SK-N-SH (cell line): ENCODE data around the gene PRSS36. TPM values are rescaled to one million over a fixed set of nuclear protein-coding genes. Genes with fewer than 3 reads are reported as not detected.

ENCODE experiments used
- CTCF ChIA-PET: fragments of 300-600, 350-600 bp; formaldehyde crosslinking; extraction: SDS; loops from one replicate; lab custom pipeline; 2021; lab: Yijun Ruan, JAX
- POLR2A ChIA-PET: fragments of 350-600 bp; sonication (Branson Sonifier 250); formaldehyde crosslinking; extraction: SDS; loops from one replicate; lab custom pipeline; 2020; ENCODE audit warnings: antibody characterized with exemption, inconsistent platforms; lab: Yijun Ruan, JAX
- DNase-seq: peaks from one replicate; pipeline ENCODE4 v3.0.0; 2012
- H2AFZ ChIP-seq: fragments of 200-600 bp; sonication (generic); 2 replicates; pipeline ENCODE4 v1.8.1; 2016; ENCODE audit warnings: antibody characterized with exemption, mild to moderate bottlenecking, low read depth
- H3F3A ChIP-seq: fragments of 200-600 bp; sonication (generic); replicated peaks from 2 replicates; pipeline ENCODE3; 2016; ENCODE audit warnings: antibody characterized with exemption, mild to moderate bottlenecking; ENCODE audit not compliant: insufficient read depth
- H3K27ac ChIP-seq, 2 experiments: fragments of 200-500 bp in 1 of 2; fragments of 200-600 bp in 1 of 2; sonication (Bioruptor generic) in 1 of 2; sonication (generic), shearing (Covaris generic) in 1 of 2; 2 replicates each; pipeline versions ENCODE4 v1.5.1 to v1.6.1; 2014 to 2016; ENCODE audit warnings: low read depth in 2 of 2, inconsistent platforms in 1 of 2, low read length in 1 of 2, mild to moderate bottlenecking in 1 of 2, mixed read lengths in 1 of 2
- H3K27me3 ChIP-seq: fragments of 200-600 bp; sonication (generic), shearing (Covaris generic); 2 replicates; pipeline ENCODE4 v1.6.1; 2016; ENCODE audit warnings: mixed run types; ENCODE audit not compliant: insufficient read depth
- H3K36me3 ChIP-seq, 2 experiments: fragments of 200-500 bp in 1 of 2; fragments of 200-600 bp in 1 of 2; sonication (Bioruptor generic) in 1 of 2; sonication (generic) in 1 of 2; replicated peaks in 1 of 2; 2 replicates each; pipeline versions ENCODE3 to v1.5.1; 2014 to 2016; ENCODE audit warnings: low read length in 1 of 2, mild to moderate bottlenecking in 1 of 2; ENCODE audit not compliant: insufficient read depth in 2 of 2, control insufficient read depth in 1 of 2
- H3K4me1 ChIP-seq, 2 experiments: fragments of 200-500 bp in 1 of 2; fragments of 200-600 bp in 1 of 2; sonication (Bioruptor generic) in 1 of 2; sonication (generic), shearing (Covaris generic) in 1 of 2; 2 replicates each; pipeline versions ENCODE4 v1.5.1 to v1.6.1; 2014 to 2016; ENCODE audit warnings: low read depth in 1 of 2, low read length in 1 of 2, mixed run types in 1 of 2; ENCODE audit not compliant: insufficient read depth in 2 of 2, control insufficient read depth in 1 of 2
- H3K4me2 ChIP-seq: fragments of 200-600 bp; sonication (generic), shearing (Covaris generic); 2 replicates; pipeline ENCODE4 v1.6.1; 2017; ENCODE audit warnings: mixed run types
- H3K4me3 ChIP-seq, 2 experiments: fragments of 200-500 bp in 1 of 2; fragments of 200-600 bp in 1 of 2; sonication (Bioruptor generic) in 1 of 2; sonication (generic), shearing (Covaris generic) in 1 of 2; 2 replicates each; pipeline versions ENCODE4 v1.5.1 to v1.8.1; 2014 to 2016; ENCODE audit warnings: low read depth in 2 of 2, inconsistent platforms in 1 of 2, low read length in 1 of 2, mild to moderate bottlenecking in 1 of 2, mixed read lengths in 1 of 2, moderate library complexity in 1 of 2
- H3K79me2 ChIP-seq: fragments of 200-600 bp; sonication (generic); 2 replicates; pipeline ENCODE4 v1.8.1; 2017; ENCODE audit warnings: mild to moderate bottlenecking; ENCODE audit not compliant: insufficient read depth
- H3K9ac ChIP-seq: fragments of 200-600 bp; sonication (generic); 2 replicates; pipeline ENCODE4 v1.6.1; 2017; ENCODE audit warnings: mixed run types
- H3K9me2 ChIP-seq: fragments of 200-600 bp; sonication (generic); 2 replicates; pipeline ENCODE4 v1.6.1; 2017; ENCODE audit warnings: mixed run types
- H3K9me3 ChIP-seq: fragments of 200-600 bp; sonication (generic); 2 replicates; pipeline ENCODE4 v1.6.1; 2017; ENCODE audit warnings: mixed run types, mild to moderate bottlenecking, moderate library complexity
- H4K20me1 ChIP-seq: fragments of 200-600 bp; sonication (generic); 2 replicates; pipeline ENCODE4 v1.6.1; 2017; ENCODE audit warnings: mild to moderate bottlenecking, mixed run types; ENCODE audit not compliant: insufficient read depth
- ELF1 ChIP-seq: IDR thresholded peaks from 2 replicates; pipeline ENCODE4 v1.4.0; 2012
- EZH2phosphoT487 ChIP-seq: fragments of 200-600 bp; sonication (generic); IDR thresholded peaks from 2 replicates; pipeline ENCODE4 v1.6.1; 2017; ENCODE audit warnings: low read depth, mixed run types, mild to moderate bottlenecking, antibody characterized with exemption, moderate library complexity, borderline replicate concordance
- FOXM1 ChIP-seq: IDR thresholded peaks from 2 replicates; pipeline ENCODE4 v1.4.0; 2012; ENCODE audit warnings: low read depth, mild to moderate bottlenecking
- MXI1 ChIP-seq: IDR thresholded peaks from 2 replicates; pipeline ENCODE4 v1.6.1; 2012; ENCODE audit warnings: mild to moderate bottlenecking, low read depth, low read length, improper control_type of control experiment
- NFIC ChIP-seq: IDR thresholded peaks from 2 replicates; pipeline ENCODE4 v1.4.0; 2012; ENCODE audit warnings: borderline replicate concordance
- RAD21 ChIP-seq: IDR thresholded peaks from 2 replicates; pipeline ENCODE4 v1.6.1; 2012; ENCODE audit warnings: mild to moderate bottlenecking, low read length
- RFX5 ChIP-seq: IDR thresholded peaks from 2 replicates; pipeline ENCODE4 v1.6.1; 2012; ENCODE audit warnings: mild to moderate bottlenecking, improper control_type of control experiment, low read length
- SMC3 ChIP-seq: IDR thresholded peaks from 2 replicates; pipeline ENCODE4 v1.6.1; 2012; ENCODE audit warnings: low read depth, low read length, improper control_type of control experiment
- TAF1 ChIP-seq: IDR thresholded peaks from 2 replicates; pipeline ENCODE4 v1.6.1; 2012; ENCODE audit warnings: low read depth, mild to moderate bottlenecking, low read length, moderate library complexity, borderline replicate concordance
- TEAD4 ChIP-seq: IDR thresholded peaks from 2 replicates; pipeline ENCODE4 v1.4.0; 2012; ENCODE audit warnings: mild to moderate bottlenecking, borderline replicate concordance; ENCODE audit not compliant: insufficient read depth
- WGBS: methylation state at CpG from one replicate; pipeline ENCODE4 v1.1.6; 2017; ENCODE audit warnings: low lambda C conversion rate; 5-methylcytosine and 5-hydroxymethylcytosine counted together
- polyA plus RNA-seq, 3 experiments: library from polyadenylated mRNA; depleted of rRNA; stranded (reverse); fragments of >200 nt; gene quantifications; 2 replicates each; pipeline ENCODE4 v1.2.3, GENCODE V29; 2012
- TF ChIP-seq, protein P1 (sequence below): IDR thresholded peaks from 2 replicates; pipeline ENCODE4 v1.6.1; 2012; ENCODE audit warnings: mild to moderate bottlenecking, low read depth, low read length, moderate library complexity
- TF ChIP-seq, protein P2 (sequence below): IDR thresholded peaks from 2 replicates; pipeline ENCODE4 v1.4.0; 2012; ENCODE audit warnings: low read depth, borderline replicate concordance
- TF ChIP-seq, protein P3 (sequence below): IDR thresholded peaks from 2 replicates; pipeline ENCODE4 v1.4.0; 2012; ENCODE audit warnings: low read depth, borderline replicate concordance

The PRSS36 gene
- polyA plus RNA-seq, 1 of the 3 experiments (the other 2 are of a cell fraction), result 0.49 TPM

DNA sequence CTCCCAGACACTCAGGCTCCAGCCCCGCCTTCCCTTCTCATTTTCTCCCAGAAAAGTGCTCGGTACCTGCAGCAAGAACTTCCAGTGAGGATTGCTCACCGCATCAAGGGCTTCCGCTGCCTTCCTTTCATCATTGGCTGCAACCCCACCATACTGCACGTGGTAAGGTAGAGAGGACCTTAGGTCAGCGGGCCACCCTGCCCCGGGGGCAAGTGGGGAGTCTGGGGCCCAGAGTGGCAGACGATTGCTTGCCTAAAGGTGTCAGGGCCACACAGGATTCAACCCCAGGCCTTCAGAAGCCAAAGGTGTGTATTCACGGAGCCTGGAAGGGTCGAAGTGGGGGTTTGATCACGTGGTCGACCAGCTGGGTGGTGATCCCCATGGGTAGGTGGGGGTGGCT lies 40.2 kb downstream of the PRSS36 start:
- CTCF ChIA-PET, result interaction anchor here (1.1 to 1.8 kb wide), 3 partner anchors 25 to 37 kb away, joined by 3 to 8 read pairs (median 3); no protein-coding TSS in a partner anchor

DNA sequence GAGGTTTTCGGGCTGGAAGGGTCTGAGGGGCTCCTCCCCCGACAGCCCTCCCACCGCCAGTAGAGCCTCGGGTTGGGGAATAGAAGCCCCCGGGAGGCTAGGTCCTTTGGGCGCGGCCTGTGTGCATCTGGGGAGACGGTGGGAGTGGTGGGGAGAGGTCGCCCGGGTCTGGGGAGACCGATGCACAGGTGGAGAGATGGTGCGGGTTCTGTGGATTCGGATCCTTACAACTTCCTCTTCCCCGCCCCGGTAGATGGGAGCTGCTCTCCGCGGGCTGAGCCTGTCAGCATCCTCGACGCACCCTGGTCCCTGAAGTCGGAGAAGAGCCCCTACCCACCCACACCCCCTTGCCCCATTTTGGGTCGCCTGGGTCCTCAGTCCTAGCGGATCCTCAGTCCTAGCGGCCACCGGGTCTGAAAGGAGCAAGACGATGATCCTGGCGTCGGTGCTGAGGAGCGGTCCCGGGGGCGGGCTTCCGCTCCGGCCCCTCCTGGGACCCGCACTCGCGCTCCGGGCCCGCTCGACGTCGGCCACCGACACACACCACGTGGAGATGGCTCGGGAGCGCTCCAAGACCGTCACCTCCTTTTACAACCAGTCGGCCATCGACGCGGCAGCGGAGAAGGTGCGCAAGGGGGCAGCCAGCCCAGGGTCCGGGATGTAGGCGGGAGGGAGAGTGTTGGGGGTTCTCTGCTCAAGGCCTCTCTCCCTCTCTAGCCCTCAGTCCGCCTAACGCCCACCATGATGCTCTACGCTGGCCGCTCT lies 40.9 kb downstream of the PRSS36 start:
- Histone ChIP-seq H3F3A (peaks cover 7% of the 10 kb centered on the region), H3K4me3 (peak overlapping the region; percentile 94 to 98), H3K9ac (peak overlapping the region; percentile 97), H3K27ac (peak overlapping the region in 1 of 2 experiments; percentile 86; a peak in 2 of 4 replicates), H3K27me3 (no peaks in the 10 kb centered on the region), H2AFZ (no peak overlapping the region; the same call in 1 of the 2 replicates), H3K36me3 (peaks cover 19 to 36% of the 10 kb centered on the region in 2 experiments), H4K20me1 (no peaks in the 10 kb centered on the region), H3K9me2 (no peaks in the 10 kb centered on the region), H3K9me3 (no peaks in the 10 kb centered on the region), H3K4me2 (peak overlapping the region; percentile 94), H3K79me2 (peaks cover 23% of the 10 kb centered on the region), H3K4me1 (peaks cover 8 to 25% of the 10 kb centered on the region in 2 experiments; a peak in 2 of 4 replicates)
- ChIA-PET CTCF (interaction anchor here (1.1 to 1.8 kb wide), 3 partner anchors 26 to 37 kb away, joined by 3 to 8 read pairs (median 3); no protein-coding TSS in a partner anchor), POLR2A (interaction anchor here (3.2 kb wide), 1 partner anchor 8 kb away, joined by 12 read pairs; the partner anchor contains the start of gene KAT8)
- WGBS, result 24% methylated on average over 19 of the region's 57 CpGs
- no peak for DNase-seq
- TF ChIP-seq SMC3, result no peak
- TF ChIP-seq RFX5, result no peak
- TF ChIP-seq, protein P1, sequence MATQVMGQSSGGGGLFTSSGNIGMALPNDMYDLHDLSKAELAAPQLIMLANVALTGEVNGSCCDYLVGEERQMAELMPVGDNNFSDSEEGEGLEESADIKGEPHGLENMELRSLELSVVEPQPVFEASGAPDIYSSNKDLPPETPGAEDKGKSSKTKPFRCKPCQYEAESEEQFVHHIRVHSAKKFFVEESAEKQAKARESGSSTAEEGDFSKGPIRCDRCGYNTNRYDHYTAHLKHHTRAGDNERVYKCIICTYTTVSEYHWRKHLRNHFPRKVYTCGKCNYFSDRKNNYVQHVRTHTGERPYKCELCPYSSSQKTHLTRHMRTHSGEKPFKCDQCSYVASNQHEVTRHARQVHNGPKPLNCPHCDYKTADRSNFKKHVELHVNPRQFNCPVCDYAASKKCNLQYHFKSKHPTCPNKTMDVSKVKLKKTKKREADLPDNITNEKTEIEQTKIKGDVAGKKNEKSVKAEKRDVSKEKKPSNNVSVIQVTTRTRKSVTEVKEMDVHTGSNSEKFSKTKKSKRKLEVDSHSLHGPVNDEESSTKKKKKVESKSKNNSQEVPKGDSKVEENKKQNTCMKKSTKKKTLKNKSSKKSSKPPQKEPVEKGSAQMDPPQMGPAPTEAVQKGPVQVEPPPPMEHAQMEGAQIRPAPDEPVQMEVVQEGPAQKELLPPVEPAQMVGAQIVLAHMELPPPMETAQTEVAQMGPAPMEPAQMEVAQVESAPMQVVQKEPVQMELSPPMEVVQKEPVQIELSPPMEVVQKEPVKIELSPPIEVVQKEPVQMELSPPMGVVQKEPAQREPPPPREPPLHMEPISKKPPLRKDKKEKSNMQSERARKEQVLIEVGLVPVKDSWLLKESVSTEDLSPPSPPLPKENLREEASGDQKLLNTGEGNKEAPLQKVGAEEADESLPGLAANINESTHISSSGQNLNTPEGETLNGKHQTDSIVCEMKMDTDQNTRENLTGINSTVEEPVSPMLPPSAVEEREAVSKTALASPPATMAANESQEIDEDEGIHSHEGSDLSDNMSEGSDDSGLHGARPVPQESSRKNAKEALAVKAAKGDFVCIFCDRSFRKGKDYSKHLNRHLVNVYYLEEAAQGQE, result no peak
- TF ChIP-seq, protein P2, sequence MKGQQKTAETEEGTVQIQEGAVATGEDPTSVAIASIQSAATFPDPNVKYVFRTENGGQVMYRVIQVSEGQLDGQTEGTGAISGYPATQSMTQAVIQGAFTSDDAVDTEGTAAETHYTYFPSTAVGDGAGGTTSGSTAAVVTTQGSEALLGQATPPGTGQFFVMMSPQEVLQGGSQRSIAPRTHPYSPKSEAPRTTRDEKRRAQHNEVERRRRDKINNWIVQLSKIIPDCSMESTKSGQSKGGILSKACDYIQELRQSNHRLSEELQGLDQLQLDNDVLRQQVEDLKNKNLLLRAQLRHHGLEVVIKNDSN, result no peak
- TF ChIP-seq MXI1, result no peak
- TF ChIP-seq TEAD4, result no peak
- no peak for TF ChIP-seq TAF1
- TF ChIP-seq, protein P3, sequence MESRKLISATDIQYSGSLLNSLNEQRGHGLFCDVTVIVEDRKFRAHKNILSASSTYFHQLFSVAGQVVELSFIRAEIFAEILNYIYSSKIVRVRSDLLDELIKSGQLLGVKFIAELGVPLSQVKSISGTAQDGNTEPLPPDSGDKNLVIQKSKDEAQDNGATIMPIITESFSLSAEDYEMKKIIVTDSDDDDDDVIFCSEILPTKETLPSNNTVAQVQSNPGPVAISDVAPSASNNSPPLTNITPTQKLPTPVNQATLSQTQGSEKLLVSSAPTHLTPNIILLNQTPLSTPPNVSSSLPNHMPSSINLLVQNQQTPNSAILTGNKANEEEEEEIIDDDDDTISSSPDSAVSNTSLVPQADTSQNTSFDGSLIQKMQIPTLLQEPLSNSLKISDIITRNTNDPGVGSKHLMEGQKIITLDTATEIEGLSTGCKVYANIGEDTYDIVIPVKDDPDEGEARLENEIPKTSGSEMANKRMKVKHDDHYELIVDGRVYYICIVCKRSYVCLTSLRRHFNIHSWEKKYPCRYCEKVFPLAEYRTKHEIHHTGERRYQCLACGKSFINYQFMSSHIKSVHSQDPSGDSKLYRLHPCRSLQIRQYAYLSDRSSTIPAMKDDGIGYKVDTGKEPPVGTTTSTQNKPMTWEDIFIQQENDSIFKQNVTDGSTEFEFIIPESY, result no peak
- TF ChIP-seq ELF1, result no peak
- no peak for TF ChIP-seq NFIC
- TF ChIP-seq RAD21, result no peak

More for the DNA sequence above, 40.2 kb downstream of the PRSS36 start:
- TF ChIP-seq FOXM1, result no peak
- TF ChIP-seq, protein P3, result no peak
- TF ChIP-seq, protein P2, result no peak
- no peak for TF ChIP-seq EZH2phosphoT487
- peaks cover 8 to 25% of the 10 kb centered on the region in 2 experiments; a peak in 2 of 4 replicates for H3K4me1 ChIP-seq
- H3K27ac ChIP-seq, result no peak overlapping the region
- H3K79me2 ChIP-seq, result peaks cover 23% of the 10 kb centered on the region
- H3K4me3 ChIP-seq, result peak overlapping the region; percentile 94 to 98
- POLR2A ChIA-PET, result no interaction called here
- no peaks in the 10 kb centered on the region for H3K27me3 ChIP-seq
- H3K36me3 ChIP-seq, result peaks cover 19 to 36% of the 10 kb centered on the region in 2 experiments
- H3F3A ChIP-seq, result peaks cover 10% of the 10 kb centered on the region
- H2AFZ ChIP-seq, result no peak overlapping the region
- H3K9ac ChIP-seq, result no peak overlapping the region
- H4K20me1 ChIP-seq, result no peaks in the 10 kb centered on the region
- WGBS, result 88% methylated on average over 12 of the region's 12 CpGs
- no peaks in the 10 kb centered on the region for H3K9me3 ChIP-seq
- no peak for DNase-seq
- peak overlapping the region; percentile 94 for H3K4me2 ChIP-seq
- no peaks in the 10 kb centered on the region for H3K9me2 ChIP-seq
